DMS79 (cell line): ENCODE measurements around the gene ANKS3.

ENCODE experiments used
- DNase-seq: peaks from one replicate; lab custom pipeline; 2025; lab: John Stamatoyannopoulos, UW

Gene ANKS3

GRCh38 chr16:4724661-4725270, 9.3 kb downstream of the ANKS3 start:
- no peak for DNase-seq

GRCh38 chr16:4723071-4723767, 10.9 kb downstream of the ANKS3 start:
- DNase-seq = no peak

GRCh38 chr16:4718466-4718865, 15.6 kb downstream of the ANKS3 start:
- no peak for DNase-seq

GRCh38 chr16:4714996-4715395, 19.1 kb downstream of the ANKS3 start:
- no peak for DNase-seq

- no peak for DNase-seq
Measured at GRCh38 chr16:4713663-4714501, 20.2 kb downstream of the ANKS3 start.

GRCh38 chr16:4709481-4709880, 24.6 kb downstream of the ANKS3 start:
- no peak for DNase-seq

- DNase-seq = no peak
Measured at GRCh38 chr16:4706871-4707270, 27.2 kb downstream of the ANKS3 start.

- no peak for DNase-seq
Measured at GRCh38 chr16:4704913-4705312, 29.2 kb downstream of the ANKS3 start.

- DNase-seq = no peak
Measured at GRCh38 chr16:4704491-4704890, 29.6 kb downstream of the ANKS3 start.

- no peak for DNase-seq
Measured at GRCh38 chr16:4703906-4704305, 30.2 kb downstream of the ANKS3 start.

GRCh38 chr16:4702466-4702808, 31.6 kb downstream of the ANKS3 start:
- no peak for DNase-seq

GRCh38 chr16:4701791-4702465, 32.1 kb downstream of the ANKS3 start:
- DNase-seq = no peak

- DNase-seq = no peak
Measured at GRCh38 chr16:4700997-4701743, 32.9 kb downstream of the ANKS3 start.

GRCh38 chr16:4700380-4700996, 33.6 kb downstream of the ANKS3 start:
- DNase-seq = no peak

- DNase-seq = no peak
Measured at GRCh38 chr16:4699046-4699556, 35.0 kb downstream of the ANKS3 start.

- DNase-seq = no peak
Measured at GRCh38 chr16:4698321-4699045, 35.6 kb downstream of the ANKS3 start.

- no peak for DNase-seq
Measured at GRCh38 chr16:4697848-4698291, 36.2 kb downstream of the ANKS3 start.

GRCh38 chr16:4696905-4697847, 36.9 kb downstream of the ANKS3 start:
- DNase-seq = no peak
